ENCODE measurements around the gene PTP4A2.

DNA sequence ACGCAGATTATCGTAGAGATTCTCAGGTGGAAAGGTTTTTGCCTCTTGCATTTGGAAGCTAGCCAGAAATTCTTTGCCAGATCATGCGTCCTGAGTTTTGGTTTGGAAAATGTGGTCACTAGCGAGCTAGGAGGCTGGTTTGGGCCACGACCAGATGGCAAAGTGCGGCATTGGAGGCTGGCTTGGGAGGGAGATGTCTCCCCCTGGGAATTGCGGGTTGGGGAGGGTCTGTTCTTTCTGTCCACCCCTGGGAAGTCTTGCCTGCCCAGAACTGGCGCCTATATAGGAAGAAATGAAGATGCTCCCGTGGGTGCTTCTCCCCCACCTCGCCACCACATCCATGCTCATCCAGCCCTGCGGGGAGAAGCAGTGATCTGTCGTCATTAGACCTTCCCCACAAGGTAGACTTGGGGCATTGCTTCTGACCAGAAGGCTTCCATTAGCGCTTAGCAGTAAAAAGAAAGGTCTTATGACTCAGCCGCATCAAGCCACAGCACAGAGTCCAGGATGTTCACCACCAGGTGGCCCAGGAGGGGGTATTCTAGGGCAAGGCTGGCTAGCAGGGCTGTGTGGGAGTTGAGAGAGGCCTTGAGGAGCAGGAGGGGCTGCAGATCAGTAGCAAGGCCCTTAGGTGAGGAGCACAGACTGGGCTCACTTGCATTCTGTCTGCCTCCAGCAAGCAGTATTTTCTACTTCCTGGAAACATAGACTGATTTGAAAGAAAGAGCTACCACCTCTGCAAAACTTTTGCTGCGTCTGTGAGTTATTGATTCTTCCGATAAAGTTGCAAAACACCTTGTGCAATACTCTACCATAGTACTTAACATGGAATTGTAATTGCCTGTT, 1.5 kb upstream of the PTP4A2 start:
- TF ChIP-seq, protein P1, sequence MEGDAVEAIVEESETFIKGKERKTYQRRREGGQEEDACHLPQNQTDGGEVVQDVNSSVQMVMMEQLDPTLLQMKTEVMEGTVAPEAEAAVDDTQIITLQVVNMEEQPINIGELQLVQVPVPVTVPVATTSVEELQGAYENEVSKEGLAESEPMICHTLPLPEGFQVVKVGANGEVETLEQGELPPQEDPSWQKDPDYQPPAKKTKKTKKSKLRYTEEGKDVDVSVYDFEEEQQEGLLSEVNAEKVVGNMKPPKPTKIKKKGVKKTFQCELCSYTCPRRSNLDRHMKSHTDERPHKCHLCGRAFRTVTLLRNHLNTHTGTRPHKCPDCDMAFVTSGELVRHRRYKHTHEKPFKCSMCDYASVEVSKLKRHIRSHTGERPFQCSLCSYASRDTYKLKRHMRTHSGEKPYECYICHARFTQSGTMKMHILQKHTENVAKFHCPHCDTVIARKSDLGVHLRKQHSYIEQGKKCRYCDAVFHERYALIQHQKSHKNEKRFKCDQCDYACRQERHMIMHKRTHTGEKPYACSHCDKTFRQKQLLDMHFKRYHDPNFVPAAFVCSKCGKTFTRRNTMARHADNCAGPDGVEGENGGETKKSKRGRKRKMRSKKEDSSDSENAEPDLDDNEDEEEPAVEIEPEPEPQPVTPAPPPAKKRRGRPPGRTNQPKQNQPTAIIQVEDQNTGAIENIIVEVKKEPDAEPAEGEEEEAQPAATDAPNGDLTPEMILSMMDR (IDR thresholded peaks at IDR 0.05): peak; percentile 46 to 79 (median 76)
- TF ChIP-seq POLR2AphosphoS5 (IDR thresholded peaks at IDR 0.05) (peak in 2 of 3 donors; percentile 6 to 19), POLR2A (IDR thresholded peaks at IDR 0.05) (no peak)

Data from breast epithelium (tissue), 3 donors.